HG03064 (cell line): ENCODE measurements around the gene CDKN2B.

Source experiments
- ATAC-seq: cut with Tn5 transposase; IDR thresholded peaks from one replicate; pipeline ENCODE4 v1.9.1; 2021; ENCODE audit warnings: low read depth; ENCODE audit not compliant: unreplicated experiment

CDKN2B gene

DNA sequence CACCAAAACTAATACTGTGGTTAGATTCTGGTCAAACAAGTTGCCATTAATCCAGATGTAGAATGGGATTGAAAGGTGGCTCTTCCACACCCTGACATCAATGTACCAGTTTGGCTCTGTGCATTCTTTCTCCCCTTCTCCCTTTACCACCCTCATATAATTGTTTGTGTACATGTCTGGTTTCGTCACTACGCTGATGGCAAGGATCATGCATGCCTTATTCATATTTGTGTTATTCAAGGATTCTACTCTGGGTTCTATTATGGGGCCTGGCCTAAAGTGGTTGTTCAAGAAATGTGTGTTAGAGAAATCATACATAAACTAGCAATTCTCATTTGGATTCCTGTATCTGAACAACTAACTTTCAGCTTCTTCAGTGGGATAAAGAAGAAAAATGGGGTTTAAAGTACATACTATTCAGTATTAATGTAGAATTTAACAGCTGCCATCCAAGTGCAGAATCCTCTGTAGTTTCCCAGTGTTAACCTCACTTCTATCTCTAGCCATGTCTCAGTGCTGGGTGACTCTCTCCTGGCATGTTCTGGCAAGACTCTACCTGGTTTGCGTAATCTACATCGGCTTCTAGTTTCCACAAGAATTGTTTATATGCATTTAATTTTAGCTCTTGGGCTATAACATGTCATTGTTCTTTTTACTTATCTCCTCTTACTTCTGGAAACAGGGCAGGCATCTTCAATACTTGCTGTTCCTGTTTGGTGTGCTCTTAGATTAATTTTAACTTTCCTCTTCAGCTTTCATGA is 27.9 kb upstream of the CDKN2B start:
- ATAC-seq, result no peak

GRCh38 chr9:22035591-22036011 is 26.5 kb upstream of the CDKN2B start:
- no peak for ATAC-seq

- ATAC-seq, result no peak
These were observed 24.0 kb upstream of the CDKN2B start for GRCh38 chr9:22033012-22033630.

DNA sequence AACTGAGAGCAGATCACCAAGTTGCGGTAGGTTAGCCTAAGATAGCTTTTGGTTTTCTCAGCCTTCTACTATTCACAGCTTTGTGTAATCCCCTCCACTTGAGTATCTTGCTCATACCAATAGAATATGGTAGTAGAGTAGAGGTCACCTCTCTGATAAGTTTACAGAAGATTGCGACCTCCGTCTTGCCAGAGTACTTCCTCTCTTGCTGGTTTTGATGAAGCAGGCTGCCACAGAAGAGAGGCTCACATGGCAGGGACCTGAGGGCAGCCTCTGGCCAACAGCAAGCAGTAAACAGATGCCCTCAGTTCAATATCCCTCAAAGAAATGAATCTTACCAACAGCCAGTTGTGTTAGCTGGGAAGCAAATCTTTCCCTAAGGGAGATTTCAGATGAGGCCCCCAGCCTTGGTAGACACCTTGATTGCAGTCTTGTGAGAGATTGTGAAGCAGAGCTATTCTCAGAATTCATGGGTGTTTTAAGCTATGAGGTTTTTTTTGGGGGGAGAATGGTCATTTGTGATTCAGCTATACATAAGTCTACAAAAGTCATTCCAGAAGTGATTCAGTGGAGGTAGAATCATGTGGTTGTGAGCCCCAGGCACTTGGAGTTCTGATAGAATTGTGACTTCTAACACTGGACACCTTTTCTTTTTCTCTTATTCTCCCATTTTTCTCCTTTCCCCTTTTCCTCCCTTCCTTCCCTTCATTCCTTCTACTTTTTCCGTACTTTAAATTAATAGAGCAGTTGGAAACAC is 22.7 kb upstream of the CDKN2B start:
- ATAC-seq, result no peak

DNA sequence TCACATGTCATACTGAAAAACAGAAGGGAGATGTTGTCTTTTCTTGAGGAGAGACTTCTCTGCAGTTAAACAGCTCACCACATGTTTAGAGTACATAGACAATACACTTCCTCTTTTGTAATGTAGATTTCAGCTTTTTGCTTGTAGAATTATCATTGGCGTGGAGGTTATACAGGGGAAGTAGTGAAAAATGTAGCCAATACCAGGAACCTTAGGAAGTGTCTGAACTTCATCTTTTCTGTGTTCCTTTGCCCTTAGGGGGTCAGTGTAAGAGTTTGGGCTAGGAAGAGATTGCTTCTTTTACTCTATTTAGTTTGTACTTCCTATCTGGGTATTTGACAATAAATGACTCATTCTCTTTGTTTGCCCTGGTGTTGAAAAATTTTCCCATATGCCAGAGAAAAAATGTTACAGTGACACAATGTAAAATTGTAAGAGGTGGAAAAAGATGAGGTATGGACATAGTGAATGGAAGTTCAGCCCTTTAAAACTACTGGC is 21.0 kb upstream of the CDKN2B start:
- ATAC-seq, result peak; percentile 72

- no peak for ATAC-seq
These were observed 20.1 kb upstream of the CDKN2B start for GRCh38 chr9:22029231-22029630.

GRCh38 chr9:22028394-22028793 is 19.3 kb upstream of the CDKN2B start:
- ATAC-seq, result no peak

GRCh38 chr9:22026696-22027095 is 17.6 kb upstream of the CDKN2B start:
- ATAC-seq, result no peak

- ATAC-seq, result no peak
These were observed 13.3 kb upstream of the CDKN2B start for GRCh38 chr9:22022396-22022795.

GRCh38 chr9:22010866-22011625 is 1.9 kb upstream of the CDKN2B start:
- no peak for ATAC-seq

GRCh38 chr9:22009506-22009867 is 382 bp upstream of the CDKN2B start:
- peak; percentile 26 for ATAC-seq

DNA sequence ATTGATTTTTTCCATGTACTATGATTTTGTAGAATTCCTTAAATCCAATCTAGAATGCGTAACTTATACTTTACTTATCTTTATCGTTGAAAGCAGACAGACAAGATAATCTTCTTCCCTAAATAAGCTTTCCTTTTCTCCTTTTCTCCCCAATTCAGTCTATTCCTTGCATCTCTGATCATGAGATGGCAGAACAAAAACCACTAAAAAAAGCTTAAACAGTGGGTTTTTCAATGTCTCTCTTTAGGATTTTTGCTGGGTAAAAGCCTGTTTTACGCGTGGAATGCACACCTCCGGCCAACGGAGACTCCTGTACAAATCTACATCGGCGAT is 755 bp downstream of the CDKN2B start:
- ATAC-seq, result no peak

GRCh38 chr9:22005702-22006606 is 3.2 kb downstream of the CDKN2B start:
- no peak for ATAC-seq

GRCh38 chr9:22005021-22005701 is 3.9 kb downstream of the CDKN2B start:
- ATAC-seq, result no peak

GRCh38 chr9:22002038-22002437 is 7.1 kb downstream of the CDKN2B start:
- no peak for ATAC-seq

GRCh38 chr9:21998026-21998425 is 11.1 kb downstream of the CDKN2B start:
- no peak for ATAC-seq

DNA sequence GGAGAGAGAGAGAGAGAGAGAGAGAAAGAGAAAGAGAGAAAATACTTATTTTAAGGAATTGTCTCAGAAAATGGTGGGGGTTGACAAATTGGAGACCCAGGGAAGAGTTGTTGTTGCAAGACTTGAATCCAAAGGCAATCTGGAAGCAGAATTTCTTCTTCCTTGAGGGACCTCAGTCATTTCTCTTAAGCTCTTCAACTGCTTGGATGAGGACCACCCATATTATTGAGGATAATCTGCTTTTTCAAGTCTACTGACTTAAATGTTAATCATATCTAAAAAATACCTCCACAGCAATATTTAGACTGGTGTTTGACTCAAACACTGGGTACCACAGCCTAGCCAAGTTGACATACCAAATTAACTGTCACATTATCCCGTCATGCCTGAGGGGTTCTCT is 11.6 kb downstream of the CDKN2B start:
- no peak for ATAC-seq

- ATAC-seq, result no peak
These were observed 12.2 kb downstream of the CDKN2B start for GRCh38 chr9:21996858-21997257.

DNA sequence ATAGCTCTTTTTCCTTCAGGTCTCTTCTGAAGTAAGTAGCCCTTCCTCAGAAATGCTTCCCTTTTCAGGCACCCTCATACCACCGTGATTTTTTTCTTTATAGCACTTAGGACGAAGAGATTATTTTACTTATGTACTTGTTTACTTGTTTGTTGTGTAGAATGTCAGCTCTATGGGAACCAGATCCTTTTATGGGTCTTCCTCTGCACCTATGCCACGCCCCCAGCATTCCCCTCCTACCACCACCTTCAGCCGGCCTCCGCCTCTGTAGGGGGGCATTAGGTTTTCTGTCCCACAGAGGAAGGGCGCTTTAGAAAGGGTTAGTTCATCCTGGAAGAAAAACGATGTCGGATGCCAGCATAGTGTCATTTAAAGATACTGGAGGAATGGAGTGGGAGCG is 12.7 kb downstream of the CDKN2B start:
- no peak for ATAC-seq
